HL-60/S4 treated with retinoic acid at 250 ng/mL for 4 days and 3 days (cell line): ENCODE results near the gene BCL11A.

Source experiments
- in situ Hi-C: fragments of 300-500 bp; cut with MboI; formaldehyde crosslinking; loops from 2 replicates; pipeline ENCODE4 v1.7.0; 2022; ENCODE audit warnings: low sequenced_read_pairs

Gene BCL11A

DNA sequence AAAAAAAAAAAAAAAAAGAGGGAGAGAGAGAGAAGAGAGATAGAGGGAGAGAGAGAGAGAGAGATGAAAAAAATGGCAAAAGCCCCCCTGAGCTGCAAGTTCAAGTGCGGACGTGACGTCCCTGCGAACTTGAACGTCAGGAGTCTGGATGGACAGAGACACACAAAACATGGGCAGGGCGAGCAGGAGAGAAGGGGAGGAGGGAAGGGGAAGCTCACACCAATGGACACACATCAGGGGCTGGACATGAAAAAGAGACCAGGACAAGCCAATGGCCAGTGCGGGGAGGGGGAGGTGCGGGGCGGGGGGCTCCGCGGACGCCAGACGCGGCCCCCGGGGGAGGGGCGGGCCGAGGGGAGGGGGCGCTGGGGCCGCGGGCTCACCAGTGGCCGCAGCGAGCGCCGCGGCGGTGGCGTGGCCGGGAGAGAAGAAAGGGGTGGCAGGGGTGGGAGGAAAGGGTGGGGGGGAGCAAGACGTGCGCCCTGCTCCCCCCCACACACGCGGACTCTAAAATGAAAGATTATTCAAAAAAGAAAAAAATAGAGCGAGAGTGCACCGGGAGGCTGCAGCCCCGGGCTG lies at the start of gene BCL11A:
Gene BCL11A (minus strand): TSS at position 160 of the 579 bp plus-strand sequence. CDS start 384 bp downstream, outside the sequence.
- in situ Hi-C loops, result loop anchor here (25.0 kb wide), 2 partner anchors 1266 to 1516 kb away; no protein-coding TSS in a partner anchor

DNA sequence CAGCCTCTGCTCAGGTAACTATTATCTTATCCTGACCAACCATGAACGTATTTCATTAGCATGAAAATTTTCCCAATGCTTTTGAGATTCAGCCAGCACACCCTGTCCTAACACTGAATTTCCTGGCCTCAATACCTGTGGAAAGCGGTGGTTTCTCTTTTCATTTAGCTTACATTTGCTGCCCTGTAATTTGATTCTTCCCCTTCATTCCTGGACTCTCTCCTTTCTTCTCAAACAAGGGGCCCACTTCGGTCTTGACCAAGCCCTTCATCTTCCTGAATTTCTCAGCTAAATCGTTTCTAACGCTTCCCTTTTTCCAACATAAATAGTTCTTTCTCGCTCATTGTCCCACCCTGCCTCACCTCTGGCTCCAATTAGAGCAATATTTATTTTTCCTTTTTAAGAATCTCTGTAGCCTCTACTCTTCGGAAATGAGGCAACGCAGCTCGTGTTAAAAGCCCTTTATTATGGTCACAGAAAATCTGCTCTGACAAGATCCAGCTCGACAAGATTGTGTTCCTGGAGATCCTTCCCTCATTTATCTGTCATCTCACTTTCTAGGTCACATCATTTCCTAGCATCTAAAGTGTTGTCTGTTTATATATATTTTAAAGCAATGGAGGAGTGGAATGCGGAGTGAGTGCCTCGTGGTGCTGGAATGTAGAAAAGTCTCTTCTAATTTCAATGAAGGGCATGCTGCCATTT lies 49.5 kb upstream of the BCL11A start:
- in situ Hi-C loops, result no loop called here

DNA sequence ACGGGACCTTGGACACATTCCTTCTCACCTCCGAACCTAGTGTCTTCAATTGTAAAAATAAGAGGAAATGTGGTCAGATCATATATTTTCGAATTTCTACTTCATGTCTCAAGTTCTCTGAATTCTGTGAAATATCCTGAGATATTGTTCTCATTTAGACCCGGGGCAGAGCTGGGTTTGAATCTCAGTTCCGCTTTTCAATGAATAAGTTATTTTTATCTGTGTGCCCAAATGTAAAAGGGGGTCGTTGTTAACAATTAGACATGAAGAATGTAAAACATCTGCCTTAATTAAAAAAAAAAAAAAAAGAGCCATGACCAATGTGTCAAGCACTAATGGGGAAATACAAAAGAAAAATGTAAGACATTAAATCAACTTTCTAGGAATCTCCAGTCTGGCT lies 48.9 kb upstream of the BCL11A start:
- in situ Hi-C loops, result no loop called here

- in situ Hi-C loops, result no loop called here
Measured at GRCh38 chr2:60598271-60598670, 44.8 kb upstream of the BCL11A start.

GRCh38 chr2:60597346-60597745 lies 43.9 kb upstream of the BCL11A start:
- in situ Hi-C loops, result no loop called here

GRCh38 chr2:60596411-60596810 lies 43.0 kb upstream of the BCL11A start:
- in situ Hi-C loops, result no loop called here

DNA sequence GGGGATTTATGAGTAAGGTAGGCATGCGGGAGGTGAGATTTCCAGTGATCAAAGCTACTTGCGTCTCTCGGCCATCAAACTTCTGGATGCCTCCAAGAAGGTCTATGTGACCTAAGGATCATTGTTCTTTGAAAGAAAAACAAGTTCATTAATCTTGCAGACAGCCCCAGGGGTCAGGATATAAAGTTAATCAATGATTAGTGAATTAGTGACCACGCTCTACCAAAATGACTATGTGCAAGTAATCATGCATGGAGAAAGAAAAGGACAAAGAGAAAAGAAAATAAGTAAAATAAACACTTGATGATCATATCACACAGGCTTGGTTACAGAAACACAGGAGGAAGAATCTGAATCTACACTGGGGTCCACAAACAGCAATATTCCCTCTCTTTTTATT lies 42.5 kb upstream of the BCL11A start:
- in situ Hi-C loops, result no loop called here

GRCh38 chr2:60589104-60589503 lies 35.6 kb upstream of the BCL11A start:
- in situ Hi-C loops, result no loop called here

DNA sequence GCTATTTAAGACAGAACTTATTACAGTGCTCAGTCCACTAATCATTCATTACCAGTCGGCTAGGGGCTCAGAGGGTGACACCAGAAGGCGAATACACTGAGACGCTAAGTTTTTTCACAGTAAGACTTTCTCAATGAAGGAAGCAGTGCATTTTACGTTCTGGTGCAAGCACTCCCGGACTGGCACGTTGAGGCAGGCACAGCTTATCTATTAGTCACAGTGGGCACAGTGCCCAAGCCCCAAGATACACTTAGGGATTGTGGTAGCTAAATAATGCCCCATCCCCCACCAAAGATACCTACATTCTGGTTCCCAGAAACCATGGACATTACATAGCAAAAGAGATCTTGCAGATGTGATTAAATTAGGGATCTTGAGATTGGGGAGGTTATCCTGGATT lies 32.6 kb upstream of the BCL11A start:
- in situ Hi-C loops, result no loop called here

- in situ Hi-C loops, result no loop called here
Measured at GRCh38 chr2:60585276-60585675, 31.8 kb upstream of the BCL11A start.

DNA sequence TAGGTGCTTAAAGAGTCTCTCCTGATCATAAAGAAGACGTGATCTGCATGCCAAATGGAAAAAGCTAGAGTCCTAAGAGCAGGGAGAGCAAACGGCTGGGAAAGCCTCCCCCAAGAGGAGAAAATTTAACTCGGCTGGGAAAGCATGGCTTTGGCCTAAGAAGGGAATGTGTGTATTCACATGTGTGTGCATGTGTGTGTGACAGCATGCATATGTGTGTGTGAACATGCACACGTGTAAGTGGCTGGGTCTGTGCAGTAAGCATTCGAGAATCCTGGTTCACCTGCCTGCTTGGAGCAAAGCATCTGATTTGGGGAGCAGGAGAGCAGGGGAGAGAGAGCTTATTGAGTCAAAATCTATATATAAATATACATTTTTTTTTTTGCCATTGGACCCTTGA lies 30.1 kb upstream of the BCL11A start:
- in situ Hi-C loops, result no loop called here

GRCh38 chr2:60581433-60582282 lies 28.2 kb upstream of the BCL11A start:
- in situ Hi-C loops, result no loop called here

DNA sequence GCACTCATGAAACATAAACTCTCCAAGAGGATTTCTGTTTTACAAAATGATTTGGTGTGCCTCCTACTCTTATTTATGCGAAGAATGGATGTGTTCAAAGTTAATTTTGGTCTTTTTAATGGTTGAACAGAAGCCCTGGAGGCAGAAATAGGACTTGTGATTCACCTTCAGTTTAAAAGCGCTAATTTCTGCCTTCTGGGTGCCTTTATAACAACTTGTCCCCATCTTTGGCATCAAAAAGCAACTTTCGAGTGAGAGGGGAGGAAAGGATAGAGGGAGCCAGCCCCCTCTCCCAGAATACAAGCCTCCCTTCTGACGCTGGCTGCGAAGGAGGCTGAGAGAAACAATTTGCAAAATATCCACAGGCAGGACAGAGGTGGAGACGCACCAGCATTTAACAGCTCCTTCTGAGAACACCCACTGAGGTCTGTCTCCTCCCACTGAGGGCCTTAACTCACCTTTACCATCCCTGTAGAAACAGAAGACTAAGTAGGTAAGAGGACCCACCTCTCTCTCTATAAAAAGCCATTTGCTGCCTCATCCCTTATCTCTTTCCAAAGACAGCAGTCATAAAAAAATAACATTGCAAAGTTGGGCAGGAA lies 24.3 kb upstream of the BCL11A start:
- in situ Hi-C loops, result no loop called here

- in situ Hi-C loops, result loop anchor here (25.0 kb wide), 2 partner anchors 1286 to 1536 kb away; no protein-coding TSS in a partner anchor
Measured at GRCh38 chr2:60573251-60573650, 19.8 kb upstream of the BCL11A start.

GRCh38 chr2:60570251-60570650 lies 16.8 kb upstream of the BCL11A start:
- in situ Hi-C loops, result loop anchor here (25.0 kb wide), 2 partner anchors 1283 to 1533 kb away; no protein-coding TSS in a partner anchor

GRCh38 chr2:60569680-60570111 lies 16.2 kb upstream of the BCL11A start:
- in situ Hi-C loops, result loop anchor here (25.0 kb wide), 2 partner anchors 1282 to 1532 kb away; no protein-coding TSS in a partner anchor

DNA sequence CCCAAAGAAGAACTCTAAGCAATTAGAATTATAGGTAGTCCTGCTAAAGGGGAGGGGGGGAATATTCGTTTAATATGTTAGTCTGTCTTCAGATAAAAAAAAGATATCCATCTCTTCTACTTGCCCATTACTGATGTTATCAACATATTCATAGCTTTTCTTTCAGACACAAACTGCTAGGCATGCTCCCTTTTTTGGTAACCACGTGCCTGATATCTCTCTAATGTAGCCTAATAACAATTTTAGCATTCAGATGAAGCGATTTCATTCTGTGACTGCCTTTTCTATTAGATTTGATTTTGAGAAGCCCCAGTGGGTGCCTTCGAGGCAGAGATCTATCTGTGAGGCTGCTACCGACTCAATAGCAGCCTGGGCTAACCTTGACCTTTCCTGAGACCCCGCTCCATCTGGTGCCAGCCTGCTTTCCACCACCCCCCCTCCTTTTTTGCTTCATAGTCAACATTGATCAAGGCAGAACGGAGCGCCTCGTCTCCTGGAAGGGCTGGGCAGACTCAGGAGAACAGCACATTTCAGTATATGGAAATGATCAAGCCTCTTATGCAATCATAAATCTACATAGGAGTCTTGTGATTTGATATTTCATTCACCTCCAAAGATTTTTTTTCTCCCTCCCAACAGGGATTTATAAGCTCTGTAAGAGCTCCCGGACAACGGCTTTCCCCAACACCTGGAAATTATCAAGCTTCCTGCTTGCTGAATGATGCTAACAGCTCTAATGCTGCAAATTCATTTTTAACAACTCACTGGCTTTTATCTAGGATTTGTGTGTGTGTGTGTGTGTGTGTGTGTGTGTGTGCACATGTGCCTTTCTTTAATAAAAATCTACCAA lies 14.7 kb upstream of the BCL11A start:
- in situ Hi-C loops, result loop anchor here (25.0 kb wide), 2 partner anchors 1281 to 1531 kb away; no protein-coding TSS in a partner anchor

DNA sequence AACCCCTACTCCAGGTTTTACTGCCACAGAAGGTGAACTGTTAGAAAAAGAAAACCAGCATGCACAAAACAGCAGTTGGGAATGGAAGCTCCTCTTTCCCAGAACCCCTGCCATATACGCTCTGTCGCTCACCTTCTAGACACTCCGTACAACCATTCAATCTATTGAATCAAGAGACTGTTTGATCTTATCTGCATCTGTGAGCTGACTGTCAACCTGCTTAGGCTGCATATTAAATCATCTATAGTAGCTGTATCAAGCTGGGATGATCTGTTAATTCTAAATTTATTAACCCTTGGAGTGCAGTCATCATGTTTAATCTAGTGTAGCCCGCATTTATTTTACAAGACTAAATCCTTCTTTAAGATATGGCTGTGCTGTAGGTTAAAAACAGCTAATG lies 13.6 kb upstream of the BCL11A start:
- in situ Hi-C loops, result loop anchor here (25.0 kb wide), 2 partner anchors 1280 to 1530 kb away; no protein-coding TSS in a partner anchor

GRCh38 chr2:60565472-60565871 lies 12.0 kb upstream of the BCL11A start:
- in situ Hi-C loops, result loop anchor here (25.0 kb wide), 2 partner anchors 1278 to 1528 kb away; no protein-coding TSS in a partner anchor
